K562 (cell line): ENCODE results near the gene CCDC167. TPM values are rescaled to one million over a fixed set of nuclear protein-coding genes. Genes with fewer than 3 reads are reported as not detected.

ENCODE experiments used
- ATAC-seq: fragments of 200-7000 bp; cut with Tn5 transposase; 3 replicates; pipeline ENCODE4 v1.9.1; 2020; ENCODE audit warnings: moderate library complexity
- BruUV-seq: library from RNA; stranded (reverse); fragments of 400-500 nt; replicated peaks from 2 replicates; lab custom pipeline; 2021; lab: Mats Ljungman, UMichigan
- CTCF ChIA-PET: fragments of 300-600 bp; formaldehyde crosslinking; extraction: SDS; loops from one replicate; lab custom pipeline; 2021; ENCODE audit warnings: low intra/inter-chr PET ratio; lab: Yijun Ruan, JAX
- POLR2A ChIA-PET: fragments of 300-600, 350-650 bp; sonication (Branson Sonifier 250); formaldehyde crosslinking; extraction: SDS; loops from one replicate; lab custom pipeline; 2021; ENCODE audit warnings: antibody characterized with exemption, inconsistent platforms; lab: Yijun Ruan, JAX
- DNase-seq, 4 experiments: peaks; one replicate each; pipeline versions ENCODE4 v3.0.0 to v3.0.0-alpha.2; 2011 to 2018; ENCODE audit warnings: low spot score in 3 of 4, mixed read lengths in 3 of 4; ENCODE audit errors: extremely low read depth in 1 of 4
- FAIRE-seq: peaks from 2 replicates; lab custom pipeline; 2011; peaks lifted over from hg19 to GRCh38; lab: Jason Lieb, UNC
- H2AFZ ChIP-seq: 2 replicates; pipeline ENCODE4 v1.6.0; 2011; ENCODE audit warnings: low read depth, low read length, control low read depth, inconsistent platforms
- H3K27ac ChIP-seq: fragments of 200-600 bp; 3 replicates; pipeline ENCODE4 v1.8.0; 2011; ENCODE audit warnings: low read depth, mild to moderate bottlenecking, control low read depth, inconsistent platforms, low read length, moderate library complexity, mixed read lengths; ENCODE audit errors: extremely low read depth
- H3K27me3 ChIP-seq, 2 experiments: fragments of 300-600 bp in 1 of 2; 2 replicates in 1 of 2; 3 replicates in 1 of 2; pipeline versions ENCODE4 v1.6.0 to v1.8.0; 2011; ENCODE audit warnings: inconsistent platforms in 2 of 2, low read length in 2 of 2, mild to moderate bottlenecking in 1 of 2, mixed read lengths in 1 of 2, moderate library complexity in 1 of 2; ENCODE audit not compliant: control insufficient read depth in 2 of 2, insufficient read depth in 2 of 2
- H3K36me3 ChIP-seq: fragments of 300-600 bp; 3 replicates; pipeline ENCODE4 v1.8.0; 2011; ENCODE audit warnings: mild to moderate bottlenecking, low read length, inconsistent platforms; ENCODE audit not compliant: control insufficient read depth, insufficient read depth
- H3K4me1 ChIP-seq, 2 experiments: fragments of 200-600 bp in 1 of 2; replicated peaks in 1 of 2; 2 replicates in 1 of 2; 3 replicates in 1 of 2; pipeline versions ENCODE4 v1.5.1 to v1.8.0; 2011; ENCODE audit warnings: inconsistent platforms in 2 of 2, low read length in 2 of 2, mild to moderate bottlenecking in 1 of 2, mixed read lengths in 1 of 2, moderate library complexity in 1 of 2; ENCODE audit not compliant: control insufficient read depth in 2 of 2, insufficient read depth in 2 of 2
- H3K4me2 ChIP-seq: 2 replicates; pipeline ENCODE4 v1.6.1; 2011; ENCODE audit warnings: low read length, control low read depth, inconsistent platforms, mixed read lengths; ENCODE audit not compliant: insufficient read depth
- H3K4me3 ChIP-seq: fragments of 200-600 bp; sonication (generic), shearing (Covaris generic); 2 replicates; pipeline ENCODE4 v1.5.1; 2016; ENCODE audit warnings: control low read depth, inconsistent platforms
- H3K79me2 ChIP-seq: fragments of 200-600 bp; 3 replicates; pipeline ENCODE4 v1.8.0; 2011; ENCODE audit warnings: low read length, inconsistent platforms; ENCODE audit not compliant: control insufficient read depth, insufficient read depth
- H3K9ac ChIP-seq, 2 experiments: 2 replicates each; pipeline versions ENCODE4 v1.6.0 to v1.6.1; 2011; ENCODE audit warnings: low read depth in 2 of 2, low read length in 2 of 2, control low read depth in 1 of 2, inconsistent platforms in 1 of 2, mild to moderate bottlenecking in 1 of 2, mixed read lengths in 1 of 2; ENCODE audit not compliant: insufficient read depth in 1 of 2
- H3K9me1 ChIP-seq: one replicate; pipeline ENCODE4 v1.6.0; 2011; ENCODE audit warnings: inconsistent platforms, mild to moderate bottlenecking, low read length, moderate library complexity; ENCODE audit not compliant: control insufficient read depth, insufficient read depth
- H3K9me3 ChIP-seq: replicated peaks from 2 replicates; pipeline ENCODE4 v1.5.1; 2011; ENCODE audit warnings: low read depth, low read length, inconsistent platforms; ENCODE audit not compliant: control insufficient read depth, insufficient read depth
- H4K20me1 ChIP-seq: replicated peaks from 2 replicates; pipeline ENCODE4 v1.6.1; 2011; ENCODE audit warnings: low read length, inconsistent platforms, mixed read lengths; ENCODE audit not compliant: control insufficient read depth, insufficient read depth
- DMBX1 ChIP-seq: fragments of 250-450 bp; sonication (Bioruptor Pico); IDR thresholded peaks from 2 replicates; pipeline ENCODE4 v1.8.0; 2022; ENCODE audit warnings: inconsistent platforms, mild to moderate bottlenecking, moderate library complexity, borderline replicate concordance
- FOXP4 ChIP-seq: sonication (generic); formaldehyde crosslinking; IDR thresholded peaks from 2 replicates; pipeline ENCODE4 v1.8.0; 2022; ENCODE audit warnings: mild to moderate bottlenecking, missing genetic modification reagents, borderline replicate concordance
- GATA2 ChIP-seq: sonication (generic); formaldehyde crosslinking; IDR thresholded peaks from 2 replicates; pipeline ENCODE4 v1.4.0; 2020; ENCODE audit warnings: mild to moderate bottlenecking, missing genetic modification reagents
- HDGF ChIP-seq: fragments of 450-650 bp; IDR thresholded peaks from 2 replicates; pipeline ENCODE4 v1.6.1; 2016
- HNRNPLL ChIP-seq: fragments of 200-400 bp; formaldehyde crosslinking; IDR thresholded peaks from 2 replicates; pipeline ENCODE4 v1.6.1; 2017; ENCODE audit warnings: low read length, low read depth, mild to moderate bottlenecking; ENCODE audit not compliant: poor library complexity, severe bottlenecking
- SIRT6 ChIP-seq: IDR thresholded peaks from one replicate; pipeline ENCODE4 v1.6.1; 2012; ENCODE audit warnings: low read depth, mild to moderate bottlenecking, control low read depth, inconsistent platforms, low read length, moderate library complexity
- STAG1 ChIP-seq: sonication (generic); formaldehyde crosslinking; IDR thresholded peaks from 2 replicates; pipeline ENCODE4 v1.5.0; 2020; ENCODE audit warnings: missing genetic modification reagents, borderline replicate concordance
- ZNF239 ChIP-seq: fragments of 250-450 bp; sonication (Bioruptor Pico); IDR thresholded peaks from 2 replicates; pipeline ENCODE4 v1.4.0; 2020; ENCODE audit warnings: mild to moderate bottlenecking
- ZNF551 ChIP-seq: fragments of 250-450 bp; sonication (Bioruptor Pico); IDR thresholded peaks from 2 replicates; pipeline ENCODE4 v1.5.0; 2021; ENCODE audit warnings: mild to moderate bottlenecking, moderate library complexity
- WGBS: fragments of 100-300 bp; shearing (Covaris generic); methylation state at CpG from one replicate; pipeline ENCODE4 v1.1.6; 2016; ENCODE audit warnings: low coverage, mixed read lengths; ENCODE audit not compliant: insufficient coverage; ENCODE audit errors: missing lambda C conversion rate; 5-methylcytosine and 5-hydroxymethylcytosine counted together
- in situ Hi-C: fragments of 300-500 bp; cut with MboI; formaldehyde crosslinking; loops from 4 replicates; pipeline ENCODE4 v1.15.0; 2018; ENCODE audit warnings: inconsistent platforms, mixed read lengths
- intact Hi-C: fragments of 100-400 bp; cut with micrococcal nuclease; formaldehyde crosslinking; loops from 2 replicates; pipeline ENCODE4 v1.14.2; 2022
- polyA plus RNA-seq, 8 experiments: library from polyadenylated mRNA; depleted of rRNA in 4 of 8; stranded (reverse) in 5 of 8; unstranded in 3 of 8; fragments of >200 nt; fragmentation: Nextera tagmentation in 2 of 8; fragmentation: Illumina TruSeq in 1 of 8; extraction: Ambion mirVana in 2 of 8; extraction: Trizol in 1 of 8; gene quantifications; 2 replicates each; pipeline versions ENCODE4 v1.2.1 to v1.2.3, GENCODE V29; 2011 to 2014; ENCODE audit warnings: inconsistent platforms in 1 of 8, missing spikeins in 1 of 8
- total RNA-seq, 7 experiments: library from RNA; depleted of rRNA in 6 of 7; stranded (reverse); fragments of >200 nt in 6 of 7; fragmentation: Illumina TruSeq in 2 of 7; extraction: Trizol in 2 of 7; gene quantifications; 2 replicates each; pipeline versions ENCODE4 v1.2.1 to v1.2.3, GENCODE V29; 2011 to 2021; ENCODE audit warnings: low replicate concordance in 1 of 7
- TF ChIP-seq, protein P1 (sequence below), 3 experiments: IDR thresholded peaks in 2 of 3; conservative IDR thresholded peaks in 1 of 3; 2 replicates each; pipeline ENCODE4 v1.5.1; 2011 to 2012; ENCODE audit warnings: low read length in 3 of 3, mild to moderate bottlenecking in 3 of 3, control low read depth in 2 of 3, improper control_type of control experiment in 1 of 3, inconsistent platforms in 1 of 3, low read depth in 1 of 3, mixed read lengths in 1 of 3, moderate library complexity in 1 of 3; ENCODE audit not compliant: insufficient read depth in 2 of 3
- TF ChIP-seq, protein P2 (sequence below): sonication (generic); formaldehyde crosslinking; IDR thresholded peaks from 2 replicates; pipeline ENCODE4 v1.8.0; 2023; ENCODE audit warnings: mild to moderate bottlenecking, missing genetic modification reagents
- TF ChIP-seq, protein P3 (sequence below): fragments of 250-450 bp; sonication (Bioruptor Pico); IDR thresholded peaks from 2 replicates; pipeline ENCODE4 v1.6.1; 2021; ENCODE audit warnings: mild to moderate bottlenecking
- TF ChIP-seq, protein P4 (sequence below): fragments of 450-650 bp; formaldehyde crosslinking; IDR thresholded peaks from 2 replicates; pipeline ENCODE4 v1.4.0; 2020; ENCODE audit warnings: mild to moderate bottlenecking, moderate library complexity

CCDC167 gene
- total and polyA plus RNA-seq, 9 of the 15 experiments (the other 6 are each of a cell fraction or from before 2014, with no cell fraction given), result 26.0 to 114 (median 45.2) TPM

- TF ChIP-seq, protein P1, sequence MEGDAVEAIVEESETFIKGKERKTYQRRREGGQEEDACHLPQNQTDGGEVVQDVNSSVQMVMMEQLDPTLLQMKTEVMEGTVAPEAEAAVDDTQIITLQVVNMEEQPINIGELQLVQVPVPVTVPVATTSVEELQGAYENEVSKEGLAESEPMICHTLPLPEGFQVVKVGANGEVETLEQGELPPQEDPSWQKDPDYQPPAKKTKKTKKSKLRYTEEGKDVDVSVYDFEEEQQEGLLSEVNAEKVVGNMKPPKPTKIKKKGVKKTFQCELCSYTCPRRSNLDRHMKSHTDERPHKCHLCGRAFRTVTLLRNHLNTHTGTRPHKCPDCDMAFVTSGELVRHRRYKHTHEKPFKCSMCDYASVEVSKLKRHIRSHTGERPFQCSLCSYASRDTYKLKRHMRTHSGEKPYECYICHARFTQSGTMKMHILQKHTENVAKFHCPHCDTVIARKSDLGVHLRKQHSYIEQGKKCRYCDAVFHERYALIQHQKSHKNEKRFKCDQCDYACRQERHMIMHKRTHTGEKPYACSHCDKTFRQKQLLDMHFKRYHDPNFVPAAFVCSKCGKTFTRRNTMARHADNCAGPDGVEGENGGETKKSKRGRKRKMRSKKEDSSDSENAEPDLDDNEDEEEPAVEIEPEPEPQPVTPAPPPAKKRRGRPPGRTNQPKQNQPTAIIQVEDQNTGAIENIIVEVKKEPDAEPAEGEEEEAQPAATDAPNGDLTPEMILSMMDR (IDR thresholded peaks at IDR 0.05 in 2 of 3, conservative IDR thresholded peaks at IDR 0.05 in 1 of 3; ENCODE audit: insufficient read depth in 2 of 3, low read depth in 1 of 3, low read length in 3 of 3), result peak; percentile 56 to 75 (median 70)
- TF ChIP-seq DMBX1 (CRISPR knock-in tag), result no peak
- TF ChIP-seq GATA2 (CRISPR knock-in tag), result no peak
- TF ChIP-seq STAG1 (CRISPR knock-in tag), result peak; percentile 36; the same call in 1 of the 2 replicates
- TF ChIP-seq, protein P2, sequence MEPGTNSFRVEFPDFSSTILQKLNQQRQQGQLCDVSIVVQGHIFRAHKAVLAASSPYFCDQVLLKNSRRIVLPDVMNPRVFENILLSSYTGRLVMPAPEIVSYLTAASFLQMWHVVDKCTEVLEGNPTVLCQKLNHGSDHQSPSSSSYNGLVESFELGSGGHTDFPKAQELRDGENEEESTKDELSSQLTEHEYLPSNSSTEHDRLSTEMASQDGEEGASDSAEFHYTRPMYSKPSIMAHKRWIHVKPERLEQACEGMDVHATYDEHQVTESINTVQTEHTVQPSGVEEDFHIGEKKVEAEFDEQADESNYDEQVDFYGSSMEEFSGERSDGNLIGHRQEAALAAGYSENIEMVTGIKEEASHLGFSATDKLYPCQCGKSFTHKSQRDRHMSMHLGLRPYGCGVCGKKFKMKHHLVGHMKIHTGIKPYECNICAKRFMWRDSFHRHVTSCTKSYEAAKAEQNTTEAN (CRISPR knock-in tag), result no peak
Observed at GRCh38 chr6:37485291-37485702, 14.4 kb downstream of the CCDC167 start (continued).

DNA sequence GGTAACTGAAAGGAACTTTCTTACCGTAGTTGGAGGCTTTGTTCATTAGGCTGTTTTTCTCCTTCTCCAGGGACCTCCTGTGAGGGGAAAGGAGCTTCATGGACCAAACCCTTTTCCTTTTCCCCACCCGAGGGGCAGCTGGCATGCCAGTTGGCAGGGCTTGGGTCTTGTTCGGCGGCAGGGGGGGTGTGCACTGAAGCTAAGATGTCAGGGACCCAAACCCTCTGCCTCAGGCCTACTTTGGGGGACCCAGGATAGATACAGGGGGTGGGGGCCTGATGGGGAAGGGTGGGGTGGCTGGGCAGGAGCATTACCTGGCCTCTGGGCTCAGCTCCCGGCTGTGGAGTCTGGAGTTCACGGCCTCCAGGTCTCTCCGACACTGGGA, 14.9 kb downstream of the CCDC167 start:
- H3K4me2 ChIP-seq, result no peak overlapping the region
- in situ Hi-C loops (no loop called here), intact Hi-C loops (loop anchor here (1.0 to 10.0 kb wide), 5 partner anchors 82 to 460 kb away; no protein-coding TSS in a partner anchor)
- WGBS, result 87% methylated on average over 4 of the region's 7 CpGs
- ATAC-seq, result no peak
- no peak for DNase-seq
- peaks cover 17% of the 10 kb centered on the region; the same call in 1 of the 2 replicates for H4K20me1 ChIP-seq
- no peaks in the 10 kb centered on the region for H3K79me2 ChIP-seq
- H3K27ac ChIP-seq, result no peak overlapping the region
- H3K36me3 ChIP-seq, result peaks cover 40% of the 10 kb centered on the region; the same call in 2 of the 3 replicates
- no peaks in the 10 kb centered on the region for H3K9me3 ChIP-seq
- H3K9me1 ChIP-seq, result no peaks in the 10 kb centered on the region
- H3K27me3 ChIP-seq, result no peaks in the 10 kb centered on the region
- no peak overlapping the region for H2AFZ ChIP-seq
- no peak for FAIRE-seq
- ChIA-PET POLR2A (no interaction called here), CTCF (interaction anchor here (0.5 to 3.0 kb wide), 6 partner anchors 82 to 869 kb away, joined by 4 to 18 read pairs (median 9); no protein-coding TSS in a partner anchor)
- peak overlapping the region in 1 of 2 experiments; percentile 11; a peak in 2 of 4 replicates for H3K9ac ChIP-seq
- no peak overlapping the region for H3K4me3 ChIP-seq
- BruUV-seq, result no TSS peak
- peaks cover 6 to 27% of the 10 kb centered on the region in 2 experiments; a peak in 4 of 5 replicates for H3K4me1 ChIP-seq
- no peak for TF ChIP-seq HDGF
- TF ChIP-seq, protein P3, sequence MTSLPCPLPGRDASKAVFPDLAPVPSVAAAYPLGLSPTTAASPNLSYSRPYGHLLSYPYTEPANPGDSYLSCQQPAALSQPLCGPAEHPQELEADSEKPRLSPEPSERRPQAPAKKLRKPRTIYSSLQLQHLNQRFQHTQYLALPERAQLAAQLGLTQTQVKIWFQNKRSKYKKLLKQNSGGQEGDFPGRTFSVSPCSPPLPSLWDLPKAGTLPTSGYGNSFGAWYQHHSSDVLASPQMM (CRISPR knock-in tag), result no peak
- TF ChIP-seq SIRT6, result no peak
- no peak for TF ChIP-seq FOXP4 (CRISPR knock-in tag)
- no peak for TF ChIP-seq ZNF551 (CRISPR knock-in tag)
- no peak for TF ChIP-seq HNRNPLL
- TF ChIP-seq ZNF239 (CRISPR knock-in tag), result no peak
- TF ChIP-seq, protein P4, sequence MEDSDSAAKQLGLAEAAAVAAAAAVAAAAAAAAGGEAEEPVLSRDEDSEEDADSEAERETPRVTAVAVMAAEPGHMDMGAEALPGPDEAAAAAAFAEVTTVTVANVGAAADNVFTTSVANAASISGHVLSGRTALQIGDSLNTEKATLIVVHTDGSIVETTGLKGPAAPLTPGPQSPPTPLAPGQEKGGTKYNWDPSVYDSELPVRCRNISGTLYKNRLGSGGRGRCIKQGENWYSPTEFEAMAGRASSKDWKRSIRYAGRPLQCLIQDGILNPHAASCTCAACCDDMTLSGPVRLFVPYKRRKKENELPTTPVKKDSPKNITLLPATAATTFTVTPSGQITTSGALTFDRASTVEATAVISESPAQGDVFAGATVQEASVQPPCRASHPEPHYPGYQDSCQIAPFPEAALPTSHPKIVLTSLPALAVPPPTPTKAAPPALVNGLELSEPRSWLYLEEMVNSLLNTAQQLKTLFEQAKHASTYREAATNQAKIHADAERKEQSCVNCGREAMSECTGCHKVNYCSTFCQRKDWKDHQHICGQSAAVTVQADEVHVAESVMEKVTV, result no peak
